ENCODE results near the gene GALNT16.

The GALNT16 gene

GRCh38 chr14:69334576-69334975 is 74.6 kb downstream of the GALNT16 start:
- TF ChIP-seq CTCF (conservative IDR thresholded peaks at IDR 0.05; ENCODE audit: low read depth, low read length): no peak
- no peak for DNase-seq (ENCODE audit: low read depth)
- H3K4me3 ChIP-seq (ENCODE audit: low read depth, low read length): no peak overlapping the region

GRCh38 chr14:69335371-69335771 is 75.4 kb downstream of the GALNT16 start:
- H3K4me3 ChIP-seq (ENCODE audit: low read depth, low read length): no peak overlapping the region
- TF ChIP-seq CTCF (conservative IDR thresholded peaks at IDR 0.05; ENCODE audit: low read depth, low read length): no peak
- no peak for DNase-seq (ENCODE audit: low read depth)

- no peak for DNase-seq (ENCODE audit: low read depth)
- H3K4me3 ChIP-seq (ENCODE audit: low read depth, low read length): no peak overlapping the region
- TF ChIP-seq CTCF (conservative IDR thresholded peaks at IDR 0.05; ENCODE audit: low read depth, low read length): no peak
These were observed 78.0 kb downstream of the GALNT16 start for GRCh38 chr14:69337984-69338383.

GRCh38 chr14:69339426-69339825 is 79.5 kb downstream of the GALNT16 start:
- H3K4me3 ChIP-seq (ENCODE audit: low read depth, low read length): no peak overlapping the region
- no peak for TF ChIP-seq CTCF (conservative IDR thresholded peaks at IDR 0.05; ENCODE audit: low read depth, low read length)
- DNase-seq (ENCODE audit: low read depth): no peak

GRCh38 chr14:69342928-69343525 is 83.1 kb downstream of the GALNT16 start:
- no peak for DNase-seq (ENCODE audit: low read depth)
- no peak overlapping the region for H3K4me3 ChIP-seq (ENCODE audit: low read depth, low read length)
- no peak for TF ChIP-seq CTCF (conservative IDR thresholded peaks at IDR 0.05; ENCODE audit: low read depth, low read length)

- no peak for TF ChIP-seq CTCF (conservative IDR thresholded peaks at IDR 0.05; ENCODE audit: low read depth, low read length)
- H3K4me3 ChIP-seq (ENCODE audit: low read depth, low read length): no peak overlapping the region
- DNase-seq (ENCODE audit: low read depth): no peak
These were observed 84.2 kb downstream of the GALNT16 start for GRCh38 chr14:69344171-69344570.

GRCh38 chr14:69345402-69345801 is 85.4 kb downstream of the GALNT16 start:
- no peak for DNase-seq (ENCODE audit: low read depth)
- no peak for TF ChIP-seq CTCF (conservative IDR thresholded peaks at IDR 0.05; ENCODE audit: low read depth, low read length)
- H3K4me3 ChIP-seq (ENCODE audit: low read depth, low read length): no peak overlapping the region
